GM18505 (cell line): ENCODE results near the gene C19orf38.

Source experiments
- ATAC-seq: cut with Tn5 transposase; IDR thresholded peaks from one replicate; pipeline ENCODE4 v1.9.1; 2021; ENCODE audit not compliant: unreplicated experiment
- POLR2A ChIP-seq: IDR thresholded peaks from 4 replicates; pipeline ENCODE4 v1.6.1; 2011; ENCODE audit warnings: borderline replicate concordance; ENCODE audit not compliant: insufficient read depth, insufficient read length; ENCODE audit errors: extremely low read depth

Gene C19orf38

DNA sequence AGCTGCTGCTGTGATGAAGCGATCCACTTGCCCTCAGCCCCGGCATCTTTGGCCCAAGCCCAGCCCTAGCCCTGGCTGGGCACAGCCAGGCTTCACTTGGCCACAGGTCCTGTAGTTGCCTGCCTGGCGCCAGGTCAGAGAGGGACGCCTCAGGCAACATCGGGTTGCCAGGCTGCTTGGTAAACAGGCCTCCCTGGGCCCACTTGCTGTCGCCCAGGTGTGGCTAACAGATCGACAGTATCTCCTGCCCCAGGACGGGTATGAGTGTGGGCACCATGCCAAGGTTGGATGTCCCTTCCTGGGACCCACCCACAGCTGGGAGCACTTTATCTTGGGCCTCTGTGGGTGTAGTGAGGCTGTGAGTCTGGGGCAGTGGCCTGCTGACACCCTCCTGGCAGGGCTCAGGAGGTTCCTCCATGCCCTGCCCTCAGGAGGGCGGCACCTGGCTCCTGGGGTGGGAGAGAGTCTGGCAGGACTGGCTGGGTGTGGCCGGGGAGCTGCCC, 51.0 kb downstream of the C19orf38 start:
- ATAC-seq, result no peak
- no peak for TF ChIP-seq POLR2A

DNA sequence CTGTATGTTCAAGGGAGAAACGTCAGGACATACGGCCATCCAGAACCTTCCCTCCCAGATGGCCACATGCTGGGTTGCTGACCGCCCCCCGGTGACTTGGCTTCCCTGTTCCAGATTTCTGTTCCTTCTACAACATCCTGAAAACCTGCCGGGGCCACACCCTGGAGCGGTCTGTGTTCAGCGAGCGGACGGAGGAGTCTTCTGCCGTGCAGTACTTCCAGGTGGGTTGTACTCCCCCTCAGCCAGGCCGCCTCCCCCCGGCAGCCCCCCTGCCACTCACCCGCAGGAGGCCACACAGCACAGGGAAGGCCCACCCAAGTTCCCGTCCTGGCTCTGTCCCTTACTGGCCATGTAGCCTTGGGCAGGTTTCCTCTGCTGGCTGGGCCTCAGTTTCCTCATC, 59.7 kb downstream of the C19orf38 start:
- TF ChIP-seq POLR2A, result no peak
- ATAC-seq, result no peak

DNA sequence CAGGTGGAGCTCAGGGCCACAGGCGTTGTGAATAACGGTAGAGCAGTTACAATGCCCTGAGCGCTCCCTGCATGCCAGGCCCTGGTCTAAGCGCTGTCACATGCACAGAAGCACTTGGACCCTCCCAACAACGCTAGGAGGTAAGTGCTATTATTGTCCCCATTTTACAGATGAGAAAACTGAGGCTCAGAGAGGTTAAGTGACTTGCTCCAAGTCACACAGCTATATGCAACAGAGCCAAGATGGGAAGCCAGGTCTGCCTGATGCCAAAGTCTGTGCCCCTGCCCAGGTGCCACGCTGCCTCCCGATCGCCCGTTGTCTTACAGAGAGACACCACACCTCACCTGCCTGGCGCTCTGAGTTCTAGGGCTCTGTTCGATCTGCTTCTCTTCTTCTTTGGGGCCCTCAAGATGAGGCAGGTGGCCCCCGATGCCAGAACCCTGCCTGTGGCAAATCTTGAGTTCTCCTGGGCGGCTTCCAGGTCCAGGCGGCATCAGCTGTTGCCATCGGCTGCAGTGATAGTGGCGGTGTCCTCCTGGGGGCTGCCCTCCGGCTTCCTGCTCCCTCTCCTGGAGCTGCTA, 60.3 kb downstream of the C19orf38 start:
- no peak for TF ChIP-seq POLR2A
- ATAC-seq, result no peak

DNA sequence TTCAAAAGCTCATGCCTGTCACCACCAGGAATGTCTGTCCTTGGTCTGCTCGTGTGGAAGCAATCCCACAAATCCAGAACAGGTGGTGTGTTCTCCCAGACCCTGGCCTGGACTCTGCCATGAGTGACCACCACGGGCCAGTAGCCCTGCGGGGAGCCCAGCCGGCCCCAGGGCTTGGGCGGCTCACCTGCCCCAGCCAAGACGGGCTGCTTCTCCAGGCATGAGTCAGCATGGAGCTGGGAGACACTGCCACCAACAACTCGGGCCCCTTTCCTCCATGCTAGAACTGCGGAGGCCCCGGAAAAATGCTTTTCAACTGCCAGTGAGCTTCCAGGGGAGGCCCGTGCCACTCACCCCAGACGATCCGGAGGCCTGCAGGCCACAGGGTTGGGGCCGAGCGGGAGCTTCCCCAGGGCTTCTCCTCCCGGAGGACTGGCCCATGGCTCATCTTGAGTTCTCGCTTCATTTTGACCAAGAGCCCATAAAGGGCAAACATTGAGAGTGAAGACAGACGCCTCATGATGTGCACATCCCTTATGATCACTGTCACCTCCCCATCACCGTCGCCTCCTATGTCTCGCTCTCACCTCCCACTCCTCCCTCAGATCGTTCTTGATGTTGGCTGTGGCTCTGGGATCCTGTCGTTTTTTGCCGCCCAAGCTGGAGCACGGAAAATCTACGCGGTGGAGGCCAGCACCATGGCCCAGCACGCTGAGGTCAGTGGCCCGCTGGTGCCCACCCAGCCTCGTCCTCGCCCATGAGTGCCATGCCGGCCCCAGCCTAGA, 63.6 kb downstream of the C19orf38 start:
- no peak for ATAC-seq
- TF ChIP-seq POLR2A, result no peak

DNA sequence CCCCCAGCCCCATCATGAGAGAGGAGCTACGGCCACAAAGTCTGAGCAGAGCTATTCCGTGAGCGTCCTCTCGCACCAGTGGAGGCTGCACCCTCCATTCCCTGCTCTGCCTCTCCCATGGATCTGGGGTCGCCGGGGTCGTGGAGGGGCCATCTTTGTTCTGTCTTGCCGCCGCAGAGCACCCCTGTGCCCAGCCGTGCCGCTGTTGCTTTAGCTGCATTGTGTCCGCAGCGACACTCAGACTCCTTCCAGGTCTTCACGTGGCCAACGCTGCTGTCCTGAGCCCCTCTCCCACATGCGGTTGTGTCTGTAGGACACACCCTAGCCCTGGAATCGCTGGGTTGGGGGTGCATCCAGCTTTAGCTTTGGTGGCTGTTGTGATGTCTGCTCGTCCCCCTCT, 64.4 kb downstream of the C19orf38 start:
- no peak for TF ChIP-seq POLR2A
- no peak for ATAC-seq

DNA sequence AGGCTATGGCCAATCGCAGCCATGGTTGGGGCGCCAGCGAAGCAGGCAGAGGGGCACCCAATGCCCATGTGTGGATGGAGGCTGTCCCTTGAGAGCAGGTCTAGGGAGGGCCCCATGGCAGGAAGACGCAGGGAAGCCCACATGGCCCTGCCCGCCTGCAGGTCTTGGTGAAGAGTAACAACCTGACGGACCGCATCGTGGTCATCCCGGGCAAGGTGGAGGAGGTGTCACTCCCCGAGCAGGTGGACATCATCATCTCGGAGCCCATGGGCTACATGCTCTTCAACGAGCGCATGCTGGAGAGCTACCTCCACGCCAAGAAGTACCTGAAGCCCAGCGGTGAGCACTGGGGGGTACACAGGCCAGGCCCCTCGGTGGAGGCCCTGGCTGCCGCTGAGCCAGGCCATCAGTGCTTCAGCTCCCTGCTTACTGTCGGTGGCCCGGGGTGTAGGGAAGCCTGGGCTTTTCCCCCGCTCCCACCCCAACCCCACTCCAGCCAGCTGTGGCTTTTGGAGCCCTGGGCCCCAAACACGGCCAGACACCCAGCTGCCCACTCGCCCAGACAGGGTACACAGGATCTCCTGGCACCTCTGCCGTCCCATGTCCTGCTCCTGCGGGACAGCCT, 65.6 kb downstream of the C19orf38 start:
- ATAC-seq, result no peak
- no peak for TF ChIP-seq POLR2A

DNA sequence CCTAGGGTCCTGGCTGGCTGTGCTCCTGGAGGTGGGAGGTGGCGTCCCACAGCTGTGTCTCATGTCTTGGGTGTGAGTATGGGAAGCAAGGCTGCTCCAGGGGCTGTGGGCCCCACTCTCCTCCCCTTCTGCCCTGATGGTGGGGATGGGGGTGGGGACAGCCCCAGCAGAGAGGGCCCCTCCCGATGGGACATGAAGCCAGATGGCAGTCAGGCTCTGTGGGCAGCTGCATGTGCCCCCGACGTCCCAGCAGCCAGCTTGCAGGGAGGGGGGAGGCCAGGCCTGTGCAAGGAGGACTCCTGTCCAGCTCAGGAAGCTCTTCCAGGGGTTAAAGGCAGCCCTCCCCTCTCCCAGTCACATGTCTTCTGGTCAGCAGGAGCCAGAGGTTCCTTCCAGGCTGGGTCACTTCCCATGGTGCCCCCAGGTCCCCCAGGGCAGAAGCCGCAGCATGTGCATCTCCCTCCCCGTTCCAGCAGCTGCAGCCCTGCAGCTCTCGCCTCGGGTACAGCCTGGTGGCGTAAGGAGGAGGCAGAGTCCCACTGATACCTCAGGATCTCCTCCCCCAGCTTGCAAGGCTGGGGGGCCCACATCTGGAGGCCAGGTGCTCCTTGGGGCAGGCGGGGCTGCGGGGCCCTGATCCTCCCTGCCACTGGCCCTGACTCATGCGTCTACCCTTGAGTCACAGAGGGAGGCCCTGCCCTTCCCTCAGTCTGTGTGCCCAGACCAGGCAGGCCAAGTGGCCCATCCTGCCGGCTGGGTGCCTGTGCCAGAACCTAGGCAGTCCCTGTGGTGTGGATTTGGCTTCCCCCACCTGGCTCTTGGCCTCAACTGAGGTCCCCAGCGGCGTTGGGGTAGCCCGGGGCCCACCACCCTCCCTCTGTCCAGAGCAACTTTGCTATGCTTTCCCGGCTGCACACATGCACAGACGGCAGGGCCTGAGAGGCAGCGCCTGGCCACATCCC, 67.2 kb downstream of the C19orf38 start:
- no peak for TF ChIP-seq POLR2A
- ATAC-seq, result no peak

DNA sequence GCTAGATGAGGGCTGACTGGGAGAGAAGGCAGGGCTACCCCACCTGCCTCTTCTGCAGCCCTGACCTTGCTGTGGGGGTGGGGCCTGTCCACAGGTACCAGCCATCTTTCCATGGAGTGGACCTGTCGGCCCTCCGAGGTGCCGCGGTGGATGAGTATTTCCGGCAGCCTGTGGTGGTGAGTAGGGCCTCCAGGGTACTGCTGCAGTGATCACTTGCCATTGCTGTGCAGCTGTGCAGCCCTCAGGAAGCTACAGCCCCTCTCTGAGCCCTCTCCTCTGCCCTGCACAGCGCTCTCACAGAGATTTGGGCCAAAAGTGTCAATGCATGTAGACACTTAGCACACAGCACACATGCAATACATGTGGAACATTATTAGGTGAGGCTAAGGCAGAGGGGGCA, 68.4 kb downstream of the C19orf38 start:
- no peak for ATAC-seq
- no peak for TF ChIP-seq POLR2A

DNA sequence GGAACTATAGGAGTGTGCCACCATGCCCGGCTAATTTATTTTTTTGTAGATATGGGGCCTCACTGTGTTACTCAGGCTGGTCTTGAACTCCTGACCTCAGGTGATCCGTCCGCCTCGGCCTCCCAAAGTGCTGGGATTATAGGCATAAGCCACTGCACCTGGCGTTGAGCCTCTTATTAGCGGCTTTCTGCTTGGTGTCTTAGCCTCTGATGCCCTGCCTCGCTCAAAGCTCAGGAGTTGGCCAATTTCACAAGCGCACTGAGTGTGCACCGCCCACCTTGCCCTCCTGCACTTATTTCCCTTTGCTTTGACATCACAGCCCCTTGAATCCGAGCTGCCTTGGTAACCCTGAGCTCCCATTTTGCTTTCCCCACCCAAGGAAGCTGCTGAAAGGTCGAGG, 70.1 kb downstream of the C19orf38 start:
- ATAC-seq, result no peak
- TF ChIP-seq POLR2A, result no peak
